ENCODE measurements around the gene SEC16A. TPM values are rescaled to one million over a fixed set of nuclear protein-coding genes. Genes with fewer than 3 reads are reported as not detected.

SEC16A gene
- total RNA-seq, 1 experiment from 2014 or later: 29.2 TPM

- no peak for DNase-seq (ENCODE audit: extremely low read depth, low read depth)
Observed at GRCh38 chr9:136487672-136488071, 4.8 kb upstream of the SEC16A start.

- DNase-seq (ENCODE audit: extremely low read depth, low read depth): no peak
Observed at GRCh38 chr9:136486823-136487620, 4.2 kb upstream of the SEC16A start.

GRCh38 chr9:136486131-136486530 lies 3.3 kb upstream of the SEC16A start:
- DNase-seq (ENCODE audit: extremely low read depth, low read depth): no peak

DNA sequence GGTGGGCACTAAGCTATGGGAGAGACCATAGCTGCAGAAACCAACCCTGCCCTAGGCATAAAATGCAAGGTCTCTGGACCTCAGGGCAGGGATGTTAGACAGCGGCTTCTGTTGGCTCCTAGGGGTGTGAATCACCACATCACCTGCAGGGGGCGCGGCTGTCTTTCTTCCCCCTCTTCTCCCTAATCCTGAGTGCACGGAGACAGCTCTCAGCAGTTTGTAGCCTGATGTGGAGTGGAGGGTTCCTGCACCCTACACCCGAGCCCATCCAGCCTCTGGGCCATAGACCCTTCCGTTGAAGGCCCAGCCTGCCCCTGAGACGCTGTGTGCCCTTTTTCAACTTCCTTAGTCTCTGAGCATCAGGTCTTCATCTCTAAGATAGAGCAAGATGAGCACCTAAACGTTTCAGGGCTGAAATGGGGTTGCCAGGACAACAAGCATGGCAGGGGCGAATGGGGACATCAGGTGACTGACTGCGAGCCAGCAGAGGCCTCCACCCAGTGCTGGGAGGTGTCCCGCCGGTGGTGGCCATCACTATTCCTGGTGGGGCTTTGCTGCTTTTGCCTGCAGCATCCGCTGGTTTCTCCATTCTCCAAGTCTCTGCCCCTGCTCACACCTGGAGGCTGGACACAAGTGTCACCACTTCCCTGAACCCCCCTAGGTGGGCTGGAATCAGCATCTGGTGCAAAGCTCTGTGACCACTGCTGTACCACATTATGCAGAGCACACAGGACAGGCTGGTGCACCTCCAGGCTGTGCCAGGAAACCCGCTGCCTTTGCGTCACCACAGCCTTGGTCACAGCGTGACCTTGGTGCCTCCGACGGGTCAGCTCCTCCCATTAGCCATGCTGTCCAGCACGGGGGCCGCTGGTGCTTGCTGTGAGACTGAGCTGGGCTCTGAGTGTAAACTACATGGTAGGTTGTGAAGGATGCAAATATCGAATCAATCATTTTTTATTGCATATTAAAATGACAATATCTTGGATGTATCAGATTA lies 2.5 kb upstream of the SEC16A start:
- peak; percentile 83 for DNase-seq (ENCODE audit: extremely low read depth, low read depth)

DNA sequence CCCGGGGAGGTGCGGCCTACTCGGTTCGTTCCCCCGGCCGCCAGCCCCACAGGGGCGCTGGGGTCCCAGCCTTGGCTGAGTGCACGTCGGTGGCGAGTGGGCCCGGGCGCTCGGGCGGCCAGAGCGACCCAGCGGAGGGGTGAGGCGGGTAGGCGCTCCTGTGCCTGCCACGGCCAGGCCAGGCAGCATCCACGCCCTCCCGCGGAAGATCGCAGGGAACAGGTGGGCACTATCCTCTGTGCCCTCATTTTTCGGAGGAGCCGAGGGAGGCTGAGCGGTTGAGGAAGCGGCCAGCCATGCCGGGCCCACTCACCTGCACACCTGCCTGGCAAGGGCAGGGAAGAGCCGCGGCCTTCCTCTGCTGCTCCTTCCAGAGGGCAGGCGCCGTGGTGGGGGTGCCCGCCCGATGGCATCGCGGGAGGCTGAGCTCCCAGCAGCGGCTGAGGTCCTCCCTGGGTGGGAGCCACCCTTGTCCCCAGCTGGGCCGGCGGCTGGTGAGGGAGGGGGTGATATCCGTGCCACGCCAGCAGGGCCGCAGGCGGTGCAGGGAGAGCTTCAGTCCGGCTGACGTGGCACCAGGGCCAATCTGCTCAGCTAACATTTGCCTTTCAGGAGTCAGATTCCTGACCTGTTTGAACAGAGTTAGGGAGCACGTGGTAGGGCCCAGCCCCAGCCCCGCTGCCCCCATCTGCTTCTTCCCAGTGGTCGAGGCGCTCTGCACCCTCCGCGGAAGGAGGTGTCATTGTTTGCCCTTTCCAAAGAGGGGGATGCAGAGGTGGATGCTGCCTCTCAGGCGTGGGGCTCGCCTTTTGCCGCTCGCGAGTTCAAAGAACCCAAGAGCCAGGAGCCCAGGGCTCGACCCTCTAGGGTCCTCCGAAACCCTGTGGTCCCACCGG lies 1.6 kb upstream of the SEC16A start:
- peak; percentile 23 for DNase-seq (ENCODE audit: extremely low read depth, low read depth)

DNA sequence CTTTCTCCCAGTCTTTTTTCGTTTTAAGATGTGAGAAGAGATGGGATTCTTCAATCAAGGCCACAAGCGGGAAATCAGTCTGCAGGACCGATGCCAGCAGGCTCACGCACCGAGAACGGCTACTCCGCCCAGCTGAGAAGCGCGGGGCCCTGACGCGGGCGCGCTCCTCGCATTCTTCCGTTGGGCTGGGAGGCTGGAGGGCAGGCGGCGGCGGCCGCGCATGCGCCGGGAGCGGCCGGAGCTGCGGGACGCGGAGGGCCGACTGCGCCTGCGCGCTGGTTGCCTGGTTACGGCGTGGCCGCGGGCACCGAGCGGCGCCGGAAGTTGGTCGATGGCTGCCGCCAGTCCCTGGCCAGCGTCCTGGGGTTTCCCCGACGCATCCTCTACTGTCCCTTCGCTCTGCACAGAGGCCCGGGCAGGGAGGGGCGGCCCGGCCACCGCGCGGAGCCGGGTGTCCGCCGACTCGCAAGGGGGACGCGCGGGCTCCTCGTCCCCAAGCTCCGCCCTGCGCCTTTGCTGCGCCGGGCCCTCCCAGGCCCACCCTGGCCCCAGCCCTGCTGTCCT lies 831 bp upstream of the SEC16A start:
- DNase-seq (ENCODE audit: extremely low read depth, low read depth): peak; percentile 94

GRCh38 chr9:136482046-136482792 lies 621 bp downstream of the SEC16A start:
- DNase-seq (ENCODE audit: extremely low read depth, low read depth): no peak

- DNase-seq (ENCODE audit: extremely low read depth, low read depth): no peak
Observed at GRCh38 chr9:136481558-136481957, 1.3 kb downstream of the SEC16A start.

DNA sequence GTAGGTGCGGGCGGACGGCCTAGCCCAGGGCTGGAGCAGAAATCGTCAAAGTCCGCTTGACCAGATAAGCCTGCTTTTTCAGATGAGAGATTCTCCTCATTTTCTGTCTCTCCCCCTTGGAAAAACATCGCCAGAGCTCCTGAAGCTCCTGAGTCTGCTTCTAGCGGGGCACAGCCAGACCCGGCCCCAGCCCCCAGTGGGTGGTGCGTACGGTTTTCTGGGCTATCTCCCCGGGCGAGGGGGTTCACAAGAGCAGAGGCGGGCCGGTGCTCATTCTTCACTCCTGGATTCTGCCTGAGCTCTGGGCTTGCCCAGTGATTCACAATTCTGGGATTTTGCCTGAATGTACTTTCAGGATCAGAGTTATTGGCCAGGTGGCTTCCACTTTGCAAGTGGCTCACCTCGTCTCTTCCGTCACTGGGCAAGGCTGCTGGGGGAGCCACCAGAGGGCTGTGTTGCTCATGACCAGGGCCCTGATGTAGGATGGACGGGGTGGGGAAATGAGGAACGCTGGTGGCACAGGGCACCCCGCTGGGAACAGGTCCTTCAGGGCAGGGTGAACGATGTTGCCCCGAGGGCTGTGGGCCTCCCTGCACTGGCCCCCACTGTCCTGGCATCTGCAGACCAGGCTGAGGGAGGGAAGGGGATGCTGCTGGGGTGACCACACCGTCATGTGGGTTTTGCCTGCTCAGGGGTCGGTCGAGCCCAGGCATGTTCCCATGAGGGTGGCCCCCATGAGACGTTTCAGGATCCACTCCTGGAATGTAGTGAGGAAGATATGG lies 6.3 kb downstream of the SEC16A start:
- no peak for DNase-seq (ENCODE audit: extremely low read depth, low read depth)

- no peak for DNase-seq (ENCODE audit: extremely low read depth, low read depth)
Observed at GRCh38 chr9:136474974-136475865, 7.6 kb downstream of the SEC16A start.

DNA sequence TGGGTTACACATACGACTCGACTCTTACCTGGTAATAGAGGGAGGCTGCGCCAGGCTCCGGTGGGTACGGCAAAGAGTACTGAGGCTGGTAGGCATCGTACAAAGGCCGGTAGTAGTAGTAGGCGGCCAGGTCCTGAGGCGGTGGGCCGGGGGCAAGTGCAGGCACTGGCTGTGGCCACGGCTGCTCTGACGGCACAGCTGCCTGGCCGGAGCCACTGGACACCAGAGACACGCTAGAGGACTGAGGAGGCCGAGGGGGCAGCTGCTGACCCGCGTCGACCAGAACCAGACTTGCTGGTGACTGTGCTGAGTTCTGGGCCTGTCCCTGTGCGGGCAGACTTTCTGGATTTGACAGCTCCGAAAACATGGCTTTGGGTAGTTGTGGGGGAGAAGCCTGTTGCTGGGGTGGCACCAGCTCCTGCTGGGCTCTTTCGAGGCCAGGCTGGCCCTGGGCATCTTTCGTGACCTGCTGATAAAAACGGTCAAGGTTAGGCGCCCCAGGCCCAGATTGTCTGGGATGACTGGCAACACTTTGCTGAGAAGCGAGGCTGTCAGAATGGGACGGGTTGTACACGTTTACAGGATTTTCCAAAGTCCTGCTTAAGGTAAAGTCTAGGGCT lies 8.7 kb downstream of the SEC16A start:
- no peak for DNase-seq (ENCODE audit: extremely low read depth, low read depth)

DNA sequence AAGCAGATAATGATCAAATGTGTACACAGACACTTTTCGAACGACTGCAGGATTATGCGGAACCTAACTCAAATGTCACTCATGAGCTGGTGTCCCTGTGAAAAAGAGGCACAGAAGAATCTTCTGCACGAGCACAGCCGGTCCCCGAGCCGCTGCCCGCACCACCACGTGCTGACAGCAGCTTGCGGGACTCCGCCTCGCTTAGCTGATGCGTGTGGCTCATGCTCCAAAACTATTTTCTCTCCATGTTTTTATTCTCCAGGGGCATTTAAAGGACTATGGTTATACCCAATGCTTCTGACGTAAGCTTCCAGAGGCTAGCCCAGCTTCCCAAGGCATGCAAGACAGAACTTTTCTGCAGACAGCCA lies 9.5 kb downstream of the SEC16A start:
- DNase-seq (ENCODE audit: extremely low read depth, low read depth): no peak

DNA sequence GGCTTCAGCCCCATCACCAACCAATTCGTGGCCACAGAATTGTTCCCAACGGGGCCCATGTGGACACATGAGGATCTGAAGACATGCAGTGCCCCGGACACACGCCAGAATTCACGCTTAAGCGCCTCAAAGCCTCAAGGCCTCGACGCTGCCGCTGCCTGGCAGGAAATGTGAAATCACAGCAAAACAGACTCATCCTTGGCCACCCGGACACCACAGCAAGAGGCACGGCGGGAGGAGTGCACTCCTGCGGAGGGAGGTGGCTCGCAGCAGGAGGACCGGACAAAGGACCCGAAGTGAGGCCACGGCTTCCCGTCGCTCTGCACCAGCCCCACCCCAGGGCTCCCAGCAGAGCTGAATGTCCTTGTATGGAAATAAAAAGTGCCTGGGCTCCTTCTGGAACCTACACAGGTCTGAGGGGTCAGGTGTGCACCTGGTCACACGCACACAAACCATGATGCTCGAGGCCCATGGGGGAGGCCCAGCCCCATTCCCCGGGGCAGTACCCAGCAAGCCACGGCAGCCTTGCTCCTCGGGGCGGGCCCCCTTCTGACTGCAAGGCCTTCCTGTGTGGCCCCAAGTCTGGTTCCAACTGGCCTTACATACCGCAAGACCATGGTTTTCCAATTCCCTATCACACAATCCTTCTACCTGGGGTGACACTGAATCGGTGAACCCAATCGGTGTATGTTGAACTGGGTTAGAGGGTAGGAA lies 10.0 kb downstream of the SEC16A start:
- no peak for DNase-seq (ENCODE audit: extremely low read depth, low read depth)

- no peak for DNase-seq (ENCODE audit: extremely low read depth, low read depth)
Observed at GRCh38 chr9:136471802-136472487, 10.9 kb downstream of the SEC16A start.

- DNase-seq (ENCODE audit: extremely low read depth, low read depth): no peak
Observed at GRCh38 chr9:136470792-136471469, 11.9 kb downstream of the SEC16A start.

DNA sequence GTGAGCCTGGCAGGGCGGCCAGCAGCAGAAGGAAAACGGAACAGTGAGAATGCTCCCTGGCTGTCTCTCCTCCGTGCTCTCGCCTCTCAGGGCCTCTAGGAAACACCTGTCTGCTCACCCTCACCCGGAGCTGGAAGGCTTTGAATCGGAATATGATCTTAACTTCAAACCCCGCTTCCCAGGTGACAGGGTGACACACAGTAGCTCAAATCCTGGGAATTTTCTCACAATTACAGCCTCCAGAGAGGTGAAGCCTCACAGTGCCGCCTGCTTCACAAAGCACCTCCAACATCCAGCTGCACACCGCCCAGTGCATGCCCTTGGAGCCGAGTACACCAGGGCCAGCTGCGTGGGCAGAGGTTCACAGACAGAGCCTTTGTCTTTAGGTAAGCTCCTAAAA lies 12.5 kb downstream of the SEC16A start:
- DNase-seq (ENCODE audit: extremely low read depth, low read depth): no peak

Measured in NCI-H460 (cell line).